ENCODE results near the gene FGF10.

FGF10 gene

GRCh38 chr5:44345871-44346270, 43.3 kb downstream of the FGF10 start:
- no peak for DNase-seq

- no peak for DNase-seq
Measured at GRCh38 chr5:44336708-44337107, 52.5 kb downstream of the FGF10 start.

DNA sequence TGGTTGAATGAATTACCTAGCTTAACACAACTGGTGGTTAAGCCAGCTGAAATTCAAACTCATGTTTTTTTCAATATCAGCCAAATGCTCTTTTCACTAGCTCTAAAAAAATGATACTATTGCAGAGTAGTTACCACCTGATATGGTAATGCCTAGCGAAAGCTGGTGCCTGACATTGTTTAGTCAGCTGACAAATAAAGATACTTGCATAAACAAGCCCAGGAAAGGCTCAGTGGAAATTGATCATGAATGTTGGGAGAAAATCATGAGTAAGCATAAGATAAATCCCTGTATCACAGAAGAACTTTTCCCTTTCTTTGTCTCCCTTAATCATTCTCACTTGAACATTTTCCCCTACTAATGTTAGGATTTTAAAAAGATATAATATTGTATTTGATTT, 54.6 kb downstream of the FGF10 start:
- DNase-seq = no peak

DNA sequence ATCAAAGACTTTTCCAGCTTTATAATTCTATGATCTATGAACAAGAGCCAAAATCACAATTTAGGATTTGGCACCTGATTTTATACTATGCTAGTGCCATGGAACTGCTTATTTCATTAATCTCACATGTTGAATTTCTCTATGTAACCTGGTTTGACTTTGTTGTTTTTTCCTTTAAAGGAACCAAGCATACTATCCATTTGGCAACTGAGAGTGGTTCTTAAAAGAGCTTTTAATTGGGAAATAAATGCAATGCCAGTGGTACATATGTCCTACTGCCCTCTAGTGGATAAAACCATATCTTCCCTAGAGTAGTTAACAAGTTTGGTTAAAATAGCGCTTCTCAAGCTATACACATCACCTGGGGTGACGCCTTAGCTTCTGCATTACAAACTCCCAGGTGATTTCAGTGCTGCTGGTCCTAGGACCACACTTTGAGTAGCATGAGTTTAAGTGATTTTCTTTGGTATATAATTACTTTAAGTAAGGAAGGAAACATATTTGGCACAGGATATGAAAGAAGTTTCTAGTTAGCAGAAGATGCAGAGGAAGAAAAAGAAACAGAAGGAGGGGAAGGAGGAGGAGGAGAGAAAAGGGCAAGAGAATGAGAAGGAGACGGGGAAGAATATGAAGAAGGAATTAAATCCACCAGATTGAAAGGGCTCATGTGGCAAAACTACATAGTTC, 56.8 kb downstream of the FGF10 start:
- peak; percentile 63 for DNase-seq

- DNase-seq = no peak
Measured at GRCh38 chr5:44331471-44332050, 57.7 kb downstream of the FGF10 start.

DNA sequence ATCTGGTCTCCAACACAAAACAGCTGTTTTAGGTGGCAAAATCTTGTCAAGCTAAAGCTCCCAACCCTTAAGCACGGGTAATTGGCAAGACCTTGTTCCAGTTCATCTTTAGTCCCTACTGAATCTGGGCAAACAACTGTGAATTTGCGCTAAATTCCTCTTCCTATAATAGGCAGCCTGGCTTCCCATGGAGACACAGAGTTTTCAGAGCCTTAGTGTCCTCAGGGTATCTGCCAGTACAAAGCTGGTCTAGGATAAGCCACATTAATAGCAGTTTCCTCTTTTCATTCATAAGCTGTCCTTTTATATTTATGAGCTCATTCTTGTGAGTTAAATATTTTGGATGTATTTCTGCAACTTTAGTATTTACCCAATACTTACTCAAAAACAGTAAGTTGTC, 59.5 kb downstream of the FGF10 start:
- DNase-seq = peak; percentile 34

- no peak for DNase-seq
Measured at GRCh38 chr5:44321144-44321725, 68.0 kb downstream of the FGF10 start.

- DNase-seq = no peak
Measured at GRCh38 chr5:44320188-44320587, 69.0 kb downstream of the FGF10 start.

GRCh38 chr5:44318883-44319282, 70.3 kb downstream of the FGF10 start:
- peak; percentile 3 for DNase-seq

GRCh38 chr5:44312374-44312773, 76.8 kb downstream of the FGF10 start:
- no peak for DNase-seq

DNA sequence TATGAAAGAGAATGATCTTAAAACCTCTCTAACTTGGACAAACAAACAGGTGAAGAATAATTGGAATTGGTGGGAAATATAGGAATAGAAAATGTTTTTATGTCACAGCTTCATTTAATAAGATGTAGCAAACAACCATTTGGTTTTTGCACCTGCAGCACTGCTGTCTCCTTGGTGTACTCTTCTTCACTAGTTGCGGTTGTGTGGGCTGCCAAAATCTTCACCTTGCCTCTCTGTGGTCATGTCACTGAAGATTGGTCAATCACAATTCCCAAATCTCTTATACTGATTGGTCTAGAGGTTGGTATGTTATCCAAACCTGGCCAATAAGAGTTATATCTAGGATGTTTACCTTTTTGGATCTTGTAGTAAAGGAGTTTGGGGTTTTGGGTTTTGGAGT, 88.7 kb downstream of the FGF10 start:
- DNase-seq = no peak

- DNase-seq = no peak
Measured at GRCh38 chr5:44299394-44299793, 89.8 kb downstream of the FGF10 start.

DNA sequence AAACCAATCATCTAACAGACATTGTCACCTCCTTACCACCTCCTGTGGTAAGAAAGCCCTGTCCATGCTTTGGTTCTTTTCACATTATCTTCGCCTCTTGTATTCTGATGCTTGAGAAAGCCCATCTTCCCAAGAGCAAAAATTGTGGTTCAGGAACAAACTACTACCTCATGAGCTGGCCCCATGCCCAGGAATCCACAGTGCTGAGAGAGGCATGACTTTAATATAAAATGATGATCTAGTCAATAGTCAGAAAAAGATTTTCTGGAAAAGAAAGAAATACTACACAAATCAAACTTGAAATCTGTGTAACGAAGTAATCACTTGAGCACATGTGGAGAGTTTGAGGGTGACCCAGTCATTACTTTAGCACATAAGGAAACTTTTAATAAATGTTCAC, 94.7 kb downstream of the FGF10 start:
- DNase-seq = no peak

GRCh38 chr5:44292736-44293135, 96.5 kb downstream of the FGF10 start:
- DNase-seq = no peak

GRCh38 chr5:44278469-44278868, 110.8 kb downstream of the FGF10 start:
- DNase-seq = no peak

- no peak for DNase-seq
Measured at GRCh38 chr5:44275908-44276307, 113.3 kb downstream of the FGF10 start.

- DNase-seq = no peak
Measured at GRCh38 chr5:44275329-44275728, 113.9 kb downstream of the FGF10 start.

DNA sequence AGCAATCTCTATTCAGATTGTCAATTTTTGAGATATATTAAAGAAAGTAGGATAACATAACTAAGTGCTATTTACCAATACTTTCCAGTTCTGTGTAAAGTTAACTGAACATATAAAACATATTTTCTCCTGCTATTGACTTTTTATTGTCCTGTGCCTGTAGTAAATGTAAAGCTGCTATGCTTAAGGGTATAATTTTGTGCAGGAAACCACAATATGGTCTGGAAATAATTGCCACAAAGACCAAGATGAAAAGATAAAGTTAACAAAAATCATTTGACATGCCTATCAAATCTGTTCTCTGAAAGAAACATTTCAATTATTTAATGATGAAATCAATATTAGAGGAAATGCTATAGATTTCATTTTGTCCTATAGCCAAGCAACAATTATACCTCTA, 121.3 kb downstream of the FGF10 start:
- DNase-seq = no peak

DNA sequence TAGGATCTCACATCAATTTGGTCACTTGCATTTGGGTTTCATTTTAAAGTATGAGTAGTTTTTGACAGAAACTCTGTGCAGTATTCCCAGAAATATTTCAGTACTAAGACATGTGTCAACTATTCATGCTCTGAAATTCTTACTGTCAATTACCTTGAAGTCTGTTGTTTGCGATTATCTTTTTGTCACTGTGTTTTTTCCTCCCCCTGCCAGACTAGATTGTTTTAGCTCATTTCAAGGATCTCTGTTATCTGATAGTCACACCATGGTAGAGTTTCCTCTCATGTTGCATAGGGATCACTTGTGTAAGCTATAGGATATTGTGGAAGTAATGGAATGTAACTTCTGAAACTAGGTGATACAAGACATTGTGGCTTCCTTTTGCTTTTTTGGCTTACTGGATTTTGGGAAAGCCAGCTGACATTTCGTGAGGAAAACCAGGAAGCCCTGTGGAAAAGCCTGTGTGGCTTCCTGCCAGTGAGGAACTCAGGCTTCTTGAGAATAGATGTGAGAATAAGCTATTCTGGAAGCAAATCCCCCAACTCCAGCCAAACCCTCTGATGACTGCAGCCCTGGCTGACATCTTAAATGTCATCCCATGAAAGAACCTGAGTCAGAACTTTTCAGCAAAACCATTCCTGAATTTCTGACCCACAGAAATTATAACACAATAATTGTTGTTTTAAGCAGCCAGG, 122.2 kb downstream of the FGF10 start:
- no peak for DNase-seq

DNA sequence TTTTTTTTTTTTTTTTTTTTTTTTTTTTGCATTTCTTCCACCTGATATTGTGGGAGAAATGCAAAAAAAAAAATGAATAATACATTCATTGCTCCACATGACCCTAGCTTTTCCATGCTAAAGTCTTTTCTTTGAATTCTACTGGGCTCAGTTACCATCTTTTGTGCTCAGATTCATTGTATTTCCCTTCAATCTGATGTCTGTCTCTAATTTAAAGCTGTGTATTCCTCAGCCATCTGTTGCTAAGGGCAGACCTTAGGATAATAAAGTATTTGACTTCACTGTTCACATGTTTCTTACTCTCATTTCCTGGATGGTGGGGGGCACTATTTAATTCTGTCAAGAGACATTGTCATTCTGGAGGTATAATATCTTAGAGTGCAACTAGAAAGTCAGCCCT, 123.5 kb downstream of the FGF10 start:
- no peak for DNase-seq

DNA sequence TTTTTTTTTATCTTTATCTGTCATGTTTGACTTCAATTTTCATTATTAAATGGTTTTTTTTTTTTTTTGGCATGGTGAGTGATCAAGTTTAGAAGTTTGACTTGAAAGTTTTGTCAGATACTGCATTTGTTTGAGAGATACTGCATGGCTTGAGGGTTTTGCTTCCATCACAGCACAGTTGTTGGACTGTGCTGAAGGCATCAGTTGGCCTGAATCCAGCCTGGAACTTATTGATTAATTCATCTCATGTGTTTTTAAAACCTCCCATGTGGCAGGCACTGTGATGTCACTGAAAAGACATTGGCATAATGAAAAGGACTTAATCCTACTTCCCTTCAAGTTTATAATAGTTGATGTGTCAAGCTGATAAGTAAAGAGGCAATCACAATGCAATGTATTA, 128.4 kb downstream of the FGF10 start:
- DNase-seq = no peak

GRCh38 chr5:44257653-44258365, 131.4 kb downstream of the FGF10 start:
- no peak for DNase-seq

GRCh38 chr5:44257221-44257620, 132.0 kb downstream of the FGF10 start:
- no peak for DNase-seq
